SK-N-SH (cell line): ENCODE results near the gene TNS4. TPM values are rescaled to one million over a fixed set of nuclear protein-coding genes. Genes with fewer than 3 reads are reported as not detected.

Source experiments
- CTCF ChIA-PET: fragments of 300-600, 350-600 bp; formaldehyde crosslinking; extraction: SDS; loops from one replicate; lab custom pipeline; 2021; lab: Yijun Ruan, JAX
- POLR2A ChIA-PET: fragments of 350-600 bp; sonication (Branson Sonifier 250); formaldehyde crosslinking; extraction: SDS; loops from one replicate; lab custom pipeline; 2020; ENCODE audit warnings: antibody characterized with exemption, inconsistent platforms; lab: Yijun Ruan, JAX
- DNase-seq: peaks from one replicate; pipeline ENCODE4 v3.0.0; 2012
- H2AFZ ChIP-seq: fragments of 200-600 bp; sonication (generic); 2 replicates; pipeline ENCODE4 v1.8.1; 2016; ENCODE audit warnings: antibody characterized with exemption, mild to moderate bottlenecking, low read depth
- H3F3A ChIP-seq: fragments of 200-600 bp; sonication (generic); replicated peaks from 2 replicates; pipeline ENCODE3; 2016; ENCODE audit warnings: antibody characterized with exemption, mild to moderate bottlenecking; ENCODE audit not compliant: insufficient read depth
- H3K27ac ChIP-seq, 2 experiments: fragments of 200-500 bp in 1 of 2; fragments of 200-600 bp in 1 of 2; sonication (Bioruptor generic) in 1 of 2; sonication (generic), shearing (Covaris generic) in 1 of 2; 2 replicates each; pipeline versions ENCODE4 v1.5.1 to v1.6.1; 2014 to 2016; ENCODE audit warnings: low read depth in 2 of 2, inconsistent platforms in 1 of 2, low read length in 1 of 2, mild to moderate bottlenecking in 1 of 2, mixed read lengths in 1 of 2
- H3K27me3 ChIP-seq: fragments of 200-600 bp; sonication (generic), shearing (Covaris generic); 2 replicates; pipeline ENCODE4 v1.6.1; 2016; ENCODE audit warnings: mixed run types; ENCODE audit not compliant: insufficient read depth
- H3K36me3 ChIP-seq, 2 experiments: fragments of 200-500 bp in 1 of 2; fragments of 200-600 bp in 1 of 2; sonication (Bioruptor generic) in 1 of 2; sonication (generic) in 1 of 2; replicated peaks in 1 of 2; 2 replicates each; pipeline versions ENCODE3 to v1.5.1; 2014 to 2016; ENCODE audit warnings: low read length in 1 of 2, mild to moderate bottlenecking in 1 of 2; ENCODE audit not compliant: insufficient read depth in 2 of 2, control insufficient read depth in 1 of 2
- H3K4me1 ChIP-seq, 2 experiments: fragments of 200-500 bp in 1 of 2; fragments of 200-600 bp in 1 of 2; sonication (Bioruptor generic) in 1 of 2; sonication (generic), shearing (Covaris generic) in 1 of 2; 2 replicates each; pipeline versions ENCODE4 v1.5.1 to v1.6.1; 2014 to 2016; ENCODE audit warnings: low read depth in 1 of 2, low read length in 1 of 2, mixed run types in 1 of 2; ENCODE audit not compliant: insufficient read depth in 2 of 2, control insufficient read depth in 1 of 2
- H3K4me2 ChIP-seq: fragments of 200-600 bp; sonication (generic), shearing (Covaris generic); 2 replicates; pipeline ENCODE4 v1.6.1; 2017; ENCODE audit warnings: mixed run types
- H3K4me3 ChIP-seq, 2 experiments: fragments of 200-500 bp in 1 of 2; fragments of 200-600 bp in 1 of 2; sonication (Bioruptor generic) in 1 of 2; sonication (generic), shearing (Covaris generic) in 1 of 2; 2 replicates each; pipeline versions ENCODE4 v1.5.1 to v1.8.1; 2014 to 2016; ENCODE audit warnings: low read depth in 2 of 2, inconsistent platforms in 1 of 2, low read length in 1 of 2, mild to moderate bottlenecking in 1 of 2, mixed read lengths in 1 of 2, moderate library complexity in 1 of 2
- H3K79me2 ChIP-seq: fragments of 200-600 bp; sonication (generic); 2 replicates; pipeline ENCODE4 v1.8.1; 2017; ENCODE audit warnings: mild to moderate bottlenecking; ENCODE audit not compliant: insufficient read depth
- H3K9ac ChIP-seq: fragments of 200-600 bp; sonication (generic); 2 replicates; pipeline ENCODE4 v1.6.1; 2017; ENCODE audit warnings: mixed run types
- H3K9me2 ChIP-seq: fragments of 200-600 bp; sonication (generic); 2 replicates; pipeline ENCODE4 v1.6.1; 2017; ENCODE audit warnings: mixed run types
- H3K9me3 ChIP-seq: fragments of 200-600 bp; sonication (generic); 2 replicates; pipeline ENCODE4 v1.6.1; 2017; ENCODE audit warnings: mixed run types, mild to moderate bottlenecking, moderate library complexity
- H4K20me1 ChIP-seq: fragments of 200-600 bp; sonication (generic); 2 replicates; pipeline ENCODE4 v1.6.1; 2017; ENCODE audit warnings: mild to moderate bottlenecking, mixed run types; ENCODE audit not compliant: insufficient read depth
- CTCF ChIP-seq: fragments of 200-600 bp; sonication (generic); IDR thresholded peaks from 2 replicates; pipeline ENCODE4 v1.6.1; 2017; ENCODE audit warnings: antibody characterized with exemption, mild to moderate bottlenecking, moderate library complexity
- EP300 ChIP-seq, 2 experiments: IDR thresholded peaks; 2 replicates each; pipeline versions ENCODE4 v1.4.0 to v1.6.1; 2012; ENCODE audit warnings: borderline replicate concordance in 1 of 2, low read depth in 1 of 2, low read length in 1 of 2
- EZH2phosphoT487 ChIP-seq: fragments of 200-600 bp; sonication (generic); IDR thresholded peaks from 2 replicates; pipeline ENCODE4 v1.6.1; 2017; ENCODE audit warnings: low read depth, mixed run types, mild to moderate bottlenecking, antibody characterized with exemption, moderate library complexity, borderline replicate concordance
- FOSL2 ChIP-seq: IDR thresholded peaks from 2 replicates; pipeline ENCODE4 v1.4.0; 2012; ENCODE audit warnings: low read depth, mild to moderate bottlenecking, moderate library complexity, borderline replicate concordance
- FOXJ3 ChIP-seq: sonication (generic); formaldehyde crosslinking; IDR thresholded peaks from 2 replicates; pipeline ENCODE4 v1.5.1; 2020; ENCODE audit warnings: mild to moderate bottlenecking, missing genetic modification reagents
- FOXM1 ChIP-seq: IDR thresholded peaks from 2 replicates; pipeline ENCODE4 v1.4.0; 2012; ENCODE audit warnings: low read depth, mild to moderate bottlenecking
- GATA2 ChIP-seq: sonication (generic); formaldehyde crosslinking; IDR thresholded peaks from 2 replicates; pipeline ENCODE4 v1.5.0; 2020; ENCODE audit warnings: mild to moderate bottlenecking, missing genetic modification reagents
- MAX ChIP-seq: IDR thresholded peaks from 2 replicates; pipeline ENCODE4 v1.4.0; 2012; ENCODE audit warnings: low read depth
- MEF2A ChIP-seq: IDR thresholded peaks from 2 replicates; pipeline ENCODE4 v1.4.0; 2012; ENCODE audit warnings: low read depth, borderline replicate concordance
- MXI1 ChIP-seq: IDR thresholded peaks from 2 replicates; pipeline ENCODE4 v1.6.1; 2012; ENCODE audit warnings: mild to moderate bottlenecking, low read depth, low read length, improper control_type of control experiment
- NFIC ChIP-seq: IDR thresholded peaks from 2 replicates; pipeline ENCODE4 v1.4.0; 2012; ENCODE audit warnings: borderline replicate concordance
- NRF1 ChIP-seq: IDR thresholded peaks from 2 replicates; pipeline ENCODE4 v1.6.1; 2012; ENCODE audit warnings: low read depth, mild to moderate bottlenecking, low read length
- RCOR1 ChIP-seq: fragments of 150-350 bp; IDR thresholded peaks from 2 replicates; pipeline ENCODE4 v1.6.1; 2017; ENCODE audit warnings: antibody characterized with exemption, low read length
- RFX5 ChIP-seq: IDR thresholded peaks from 2 replicates; pipeline ENCODE4 v1.6.1; 2012; ENCODE audit warnings: mild to moderate bottlenecking, improper control_type of control experiment, low read length
- TEAD4 ChIP-seq: IDR thresholded peaks from 2 replicates; pipeline ENCODE4 v1.4.0; 2012; ENCODE audit warnings: mild to moderate bottlenecking, borderline replicate concordance; ENCODE audit not compliant: insufficient read depth
- WGBS: methylation state at CpG from one replicate; pipeline ENCODE4 v1.1.6; 2017; ENCODE audit warnings: low lambda C conversion rate; 5-methylcytosine and 5-hydroxymethylcytosine counted together
- polyA plus RNA-seq, 3 experiments: library from polyadenylated mRNA; depleted of rRNA; stranded (reverse); fragments of >200 nt; gene quantifications; 2 replicates each; pipeline ENCODE4 v1.2.3, GENCODE V29; 2012

Gene TNS4
- polyA plus RNA-seq, 1 of the 3 experiments (the other 2 are of a cell fraction): not detected

- Histone ChIP-seq H4K20me1 (no peaks in the 10 kb centered on the region), H3K79me2 (no peaks in the 10 kb centered on the region), H2AFZ (no peak overlapping the region), H3K9me2 (no peaks in the 10 kb centered on the region), H3K9ac (no peak overlapping the region), H3K9me3 (no peaks in the 10 kb centered on the region), H3K4me2 (no peak overlapping the region), H3K4me1 (peaks cover 8 to 78% of the 10 kb centered on the region in 2 experiments; a peak in 3 of 4 replicates), H3K27me3 (no peaks in the 10 kb centered on the region), H3K36me3 (no peaks in the 10 kb centered on the region), H3K27ac (peak overlapping the region in 1 of 2 experiments; percentile 34; a peak in 1 of 4 replicates), H3K4me3 (no peak overlapping the region), H3F3A (no peaks in the 10 kb centered on the region)
- DNase-seq: no peak
- no peak for TF ChIP-seq FOSL2
- TF ChIP-seq MEF2A: no peak
- TF ChIP-seq TEAD4: no peak
- TF ChIP-seq MXI1: no peak
- TF ChIP-seq NRF1: no peak
- no peak for TF ChIP-seq NFIC
- TF ChIP-seq EZH2phosphoT487: no peak
- TF ChIP-seq FOXM1: no peak
- TF ChIP-seq RCOR1: no peak
- no peak for TF ChIP-seq RFX5
- no peak for TF ChIP-seq CTCF
- ChIA-PET CTCF (interaction anchor here (1.1 to 16.8 kb wide), 3 partner anchors 12 to 104 kb away, joined by 3 to 381 read pairs (median 8); partner anchors contain the start of gene CCR7), POLR2A (no interaction called here)
- 88% methylated on average over 6 of the region's 11 CpGs for WGBS
Measured at GRCh38 chr17:40545660-40546059, 44.2 kb upstream of the TNS4 start.

- CTCF ChIA-PET: interaction anchor here (1.0 to 16.8 kb wide), 8 partner anchors 10 to 225 kb away, joined by 3 to 381 read pairs (median 9); partner anchors contain the start of genes CCR7 and GJD3
- TF ChIP-seq TEAD4 (no peak), EP300 (IDR thresholded peaks at IDR 0.05; ENCODE audit: borderline replicate concordance in 1 of 2, low read depth in 1 of 2, low read length in 1 of 2) (peak in 1 of 2 experiments; percentile 91; a peak in 2 of 4 replicates), MXI1 (peak; percentile 86), NRF1 (no peak), MAX (peak; percentile 52; the same call in 1 of the 2 replicates), RCOR1 (peak; percentile 8; the same call in 1 of the 2 replicates), FOXJ3 (CRISPR knock-in tag) (peak; percentile 70; the same call in 1 of the 2 replicates), GATA2 (CRISPR knock-in tag) (no peak; the same call in 1 of the 2 replicates)
- WGBS: 25% methylated on average over 12 of the region's 14 CpGs
- H3K79me2 ChIP-seq: no peaks in the 10 kb centered on the region
- peak; percentile 88 for DNase-seq
- H3K27me3 ChIP-seq: no peaks in the 10 kb centered on the region
- H3K36me3 ChIP-seq: no peaks in the 10 kb centered on the region
- H3K4me2 ChIP-seq: no peak overlapping the region
- 0 out of 2 replicates have a peak overlapping the region, but pooled peaks have one; percentile 43 for H2AFZ ChIP-seq
- H3F3A ChIP-seq: peaks cover 4% of the 10 kb centered on the region
- H3K27ac ChIP-seq: peak overlapping the region; percentile 63 to 96
- H3K4me3 ChIP-seq: no peak overlapping the region
- POLR2A ChIA-PET: interaction anchor here (0.8 to 2.9 kb wide), 11 partner anchors 9 to 430 kb away, joined by 3 to 12 read pairs (median 4); partner anchors contain the start of genes RARA and TOP2A
- no peaks in the 10 kb centered on the region for H3K9me3 ChIP-seq
- peaks cover 8 to 79% of the 10 kb centered on the region in 2 experiments; a peak in 3 of 4 replicates for H3K4me1 ChIP-seq
- H3K9me2 ChIP-seq: no peaks in the 10 kb centered on the region
- no peak overlapping the region for H3K9ac ChIP-seq
- H4K20me1 ChIP-seq: no peaks in the 10 kb centered on the region
Measured at GRCh38 chr17:40542558-40543411, 41.4 kb upstream of the TNS4 start.
